Upper lobe of right lung (tissue), 1 donor: Measurements from ENCODE around the gene SWAP70. TPM values are rescaled to one million over a fixed set of nuclear protein-coding genes. Genes with fewer than 3 reads are reported as not detected.

Source experiments
- ATAC-seq: fragments of 200-7000 bp; cut with Tn5 transposase; one replicate; pipeline ENCODE4 v1.9.1; 2020; ENCODE audit warnings: mild to moderate bottlenecking, moderate library complexity
- DNase-seq: peaks from one replicate; pipeline ENCODE4 v3.0.0-alpha.2; 2020
- H3K27ac ChIP-seq: fragments of 200-600 bp; one replicate; pipeline ENCODE4 v1.8.0; 2022
- H3K27me3 ChIP-seq: fragments of 200-600 bp; one replicate; pipeline ENCODE4 v1.8.0; 2022; ENCODE audit warnings: mild to moderate bottlenecking
- H3K36me3 ChIP-seq: fragments of 200-600 bp; one replicate; pipeline ENCODE4 v1.8.0; 2022
- H3K4me1 ChIP-seq: fragments of 200-600 bp; one replicate; pipeline ENCODE4 v1.8.0; 2022
- H3K4me3 ChIP-seq: fragments of 200-600 bp; one replicate; pipeline ENCODE4 v1.8.0; 2022; ENCODE audit warnings: mild to moderate bottlenecking
- H3K9me3 ChIP-seq: fragments of 200-600 bp; one replicate; pipeline ENCODE4 v1.8.0; 2022
- intact Hi-C: fragments of 100-400 bp; cut with DNase I; formaldehyde crosslinking; loops from one replicate; pipeline ENCODE4 v1.11.0; 2022
- total RNA-seq: library from RNA; stranded (reverse); fragmentation: NEBNext Ultra II Directional; extraction: Animal tissue kit (Norgen Biotek cat#: 25700); gene quantifications from one replicate; pipeline ENCODE4 v1.2.1, GENCODE V29; 2021
- TF ChIP-seq, protein P1 (sequence below): fragments of 200-600 bp; IDR thresholded peaks from one replicate; pipeline ENCODE4 v1.8.0; 2022; ENCODE audit warnings: antibody characterized with exemption
- donor health status: DM: no; HTN: yes; CAD: no; lungs with severe emphysema.

The SWAP70 gene
- total RNA-seq, 1 donor from 2014 or later = 61.5 TPM

- no peak overlapping the region for H3K4me3 ChIP-seq
- no peaks in the 10 kb centered on the region for H3K36me3 ChIP-seq
- TF ChIP-seq, protein P1, sequence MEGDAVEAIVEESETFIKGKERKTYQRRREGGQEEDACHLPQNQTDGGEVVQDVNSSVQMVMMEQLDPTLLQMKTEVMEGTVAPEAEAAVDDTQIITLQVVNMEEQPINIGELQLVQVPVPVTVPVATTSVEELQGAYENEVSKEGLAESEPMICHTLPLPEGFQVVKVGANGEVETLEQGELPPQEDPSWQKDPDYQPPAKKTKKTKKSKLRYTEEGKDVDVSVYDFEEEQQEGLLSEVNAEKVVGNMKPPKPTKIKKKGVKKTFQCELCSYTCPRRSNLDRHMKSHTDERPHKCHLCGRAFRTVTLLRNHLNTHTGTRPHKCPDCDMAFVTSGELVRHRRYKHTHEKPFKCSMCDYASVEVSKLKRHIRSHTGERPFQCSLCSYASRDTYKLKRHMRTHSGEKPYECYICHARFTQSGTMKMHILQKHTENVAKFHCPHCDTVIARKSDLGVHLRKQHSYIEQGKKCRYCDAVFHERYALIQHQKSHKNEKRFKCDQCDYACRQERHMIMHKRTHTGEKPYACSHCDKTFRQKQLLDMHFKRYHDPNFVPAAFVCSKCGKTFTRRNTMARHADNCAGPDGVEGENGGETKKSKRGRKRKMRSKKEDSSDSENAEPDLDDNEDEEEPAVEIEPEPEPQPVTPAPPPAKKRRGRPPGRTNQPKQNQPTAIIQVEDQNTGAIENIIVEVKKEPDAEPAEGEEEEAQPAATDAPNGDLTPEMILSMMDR = no peak
- H3K4me1 ChIP-seq = no peaks in the 10 kb centered on the region
- ATAC-seq (peak; percentile 52), DNase-seq (no peak)
- peak overlapping the region; percentile 24 for H3K27ac ChIP-seq
- intact Hi-C loops = no loop called here
- no peaks in the 10 kb centered on the region for H3K27me3 ChIP-seq
- no peaks in the 10 kb centered on the region for H3K9me3 ChIP-seq
Measured at GRCh38 chr11:9651899-9652748, 11.8 kb upstream of the SWAP70 start.

GRCh38 chr11:9653871-9654270 is 10.0 kb upstream of the SWAP70 start:
- no peaks in the 10 kb centered on the region for H3K4me1 ChIP-seq
- H3K4me3 ChIP-seq = no peak overlapping the region
- DNase-seq (no peak), ATAC-seq (no peak)
- H3K36me3 ChIP-seq = no peaks in the 10 kb centered on the region
- H3K9me3 ChIP-seq = no peaks in the 10 kb centered on the region
- intact Hi-C loops = no loop called here
- TF ChIP-seq, protein P1 = no peak
- no peaks in the 10 kb centered on the region for H3K27me3 ChIP-seq
- H3K27ac ChIP-seq = no peak overlapping the region

DNA sequence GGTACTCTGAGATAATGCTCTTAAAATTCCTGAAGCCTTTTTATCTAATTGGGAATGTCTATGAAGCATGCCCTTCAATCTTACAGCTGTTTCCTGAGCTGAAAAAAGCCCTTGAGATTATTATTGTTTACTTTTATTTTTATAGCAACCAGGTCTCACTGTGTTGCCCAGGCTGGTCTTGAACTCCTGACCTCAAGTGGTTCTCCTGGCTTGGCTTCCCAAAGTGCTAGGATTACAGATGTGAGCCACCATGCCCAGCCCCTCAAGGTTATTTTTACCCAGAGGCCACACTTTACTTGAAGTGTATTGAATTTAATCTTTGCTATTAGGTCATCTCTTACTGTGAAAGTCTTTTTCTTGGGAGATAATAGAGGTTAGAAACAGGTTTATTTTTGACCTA is 7.0 kb upstream of the SWAP70 start:
- H3K36me3 ChIP-seq = no peaks in the 10 kb centered on the region
- DNase-seq = no peak
- no peak overlapping the region for H3K27ac ChIP-seq
- H3K9me3 ChIP-seq = no peaks in the 10 kb centered on the region
- no peaks in the 10 kb centered on the region for H3K27me3 ChIP-seq
- ATAC-seq = no peak
- H3K4me3 ChIP-seq = no peak overlapping the region
- intact Hi-C loops = no loop called here
- TF ChIP-seq, protein P1 = no peak
- no peaks in the 10 kb centered on the region for H3K4me1 ChIP-seq

GRCh38 chr11:9657531-9657930 is 6.3 kb upstream of the SWAP70 start:
- TF ChIP-seq, protein P1 = no peak
- no peaks in the 10 kb centered on the region for H3K9me3 ChIP-seq
- H3K4me3 ChIP-seq = no peak overlapping the region
- ATAC-seq (no peak), DNase-seq (no peak)
- no peaks in the 10 kb centered on the region for H3K36me3 ChIP-seq
- intact Hi-C loops = no loop called here
- H3K27ac ChIP-seq = no peak overlapping the region
- H3K4me1 ChIP-seq = no peaks in the 10 kb centered on the region
- H3K27me3 ChIP-seq = no peaks in the 10 kb centered on the region

- TF ChIP-seq, protein P1 = no peak
- DNase-seq (no peak), ATAC-seq (no peak)
- Histone ChIP-seq H3K9me3 (peaks cover 3% of the 10 kb centered on the region), H3K4me3 (no peak overlapping the region), H3K27me3 (no peaks in the 10 kb centered on the region), H3K4me1 (peaks cover 9% of the 10 kb centered on the region), H3K36me3 (no peaks in the 10 kb centered on the region), H3K27ac (no peak overlapping the region)
- intact Hi-C loops = no loop called here
Measured at GRCh38 chr11:9660886-9661285, 3.0 kb upstream of the SWAP70 start.
